Activated naive CD8-positive, alpha-beta T cell treated with anti-CD3 and anti-CD28 coated beads, Interleukin-2, amount 10 ng/mL, durations not matched to agents 7 days and 5 days (primary cell): ENCODE data around the gene ITPR2. TPM values are rescaled to one million over a fixed set of nuclear protein-coding genes. Genes with fewer than 3 reads are reported as not detected.
"Not testable (repeated sequence)": the region's sequence is repeated elsewhere in the genome, so short reads cannot be mapped to it uniquely, and the experiment has no call there.

ENCODE experiments used
- ATAC-seq: fragments of 150-1000 bp; cut with Tn5 transposase; one replicate; pipeline ENCODE4 v1.10.0; 2021; ENCODE audit warnings: low read depth, moderate library complexity
- POLR2A ChIA-PET: fragments of 350-600 bp; sonication (Branson Sonifier 250); formaldehyde crosslinking; loops from one replicate; lab custom pipeline; 2021; ENCODE audit warnings: antibody characterized with exemption; lab: Charles Lee
- DNase-seq: peaks from one replicate; pipeline ENCODE4 v3.0.0; 2021
- H3K27ac Mint-ChIP-seq: one replicate; pipeline ENCODE4 v1.8.0; 2022; ENCODE audit warnings: mild to moderate bottlenecking, mixed read lengths
- H3K27me3 Mint-ChIP-seq: one replicate; pipeline ENCODE4 v1.8.0; 2022; ENCODE audit warnings: mild to moderate bottlenecking, moderate library complexity, mixed read lengths
- H3K36me3 Mint-ChIP-seq: one replicate; pipeline ENCODE4 v1.8.0; 2021; ENCODE audit warnings: mild to moderate bottlenecking, mixed read lengths
- H3K4me1 Mint-ChIP-seq: one replicate; pipeline ENCODE4 v1.8.0; 2021; ENCODE audit warnings: mixed read lengths
- H3K4me3 Mint-ChIP-seq: one replicate; pipeline ENCODE4 v1.8.0; 2022; ENCODE audit warnings: mild to moderate bottlenecking, moderate library complexity, mixed read lengths
- H3K9me3 Mint-ChIP-seq: one replicate; pipeline ENCODE4 v1.8.0; 2021; ENCODE audit warnings: mixed read lengths
- total RNA-seq, 2 experiments: library from RNA; stranded (reverse); gene quantifications; one replicate each; pipeline ENCODE4 v1.2.3, GENCODE V29; 2021

The ITPR2 gene
- total RNA-seq, 2 experiments from 2014 or later = 43.3 to 43.5 TPM

- Mint-ChIP-seq H3K27ac (peak overlapping the region; percentile 59), H3K4me1 (peaks cover 30% of the 10 kb centered on the region), H3K27me3 (no peaks in the 10 kb centered on the region), H3K36me3 (peaks cover 20% of the 10 kb centered on the region), H3K9me3 (no peaks in the 10 kb centered on the region), H3K4me3 (no peak overlapping the region)
- POLR2A ChIA-PET = no interaction called here
- ATAC-seq (no peak), DNase-seq (no peak)
These were observed 493.0 kb downstream of the ITPR2 start for GRCh38 chr12:26339976-26340375.

DNA sequence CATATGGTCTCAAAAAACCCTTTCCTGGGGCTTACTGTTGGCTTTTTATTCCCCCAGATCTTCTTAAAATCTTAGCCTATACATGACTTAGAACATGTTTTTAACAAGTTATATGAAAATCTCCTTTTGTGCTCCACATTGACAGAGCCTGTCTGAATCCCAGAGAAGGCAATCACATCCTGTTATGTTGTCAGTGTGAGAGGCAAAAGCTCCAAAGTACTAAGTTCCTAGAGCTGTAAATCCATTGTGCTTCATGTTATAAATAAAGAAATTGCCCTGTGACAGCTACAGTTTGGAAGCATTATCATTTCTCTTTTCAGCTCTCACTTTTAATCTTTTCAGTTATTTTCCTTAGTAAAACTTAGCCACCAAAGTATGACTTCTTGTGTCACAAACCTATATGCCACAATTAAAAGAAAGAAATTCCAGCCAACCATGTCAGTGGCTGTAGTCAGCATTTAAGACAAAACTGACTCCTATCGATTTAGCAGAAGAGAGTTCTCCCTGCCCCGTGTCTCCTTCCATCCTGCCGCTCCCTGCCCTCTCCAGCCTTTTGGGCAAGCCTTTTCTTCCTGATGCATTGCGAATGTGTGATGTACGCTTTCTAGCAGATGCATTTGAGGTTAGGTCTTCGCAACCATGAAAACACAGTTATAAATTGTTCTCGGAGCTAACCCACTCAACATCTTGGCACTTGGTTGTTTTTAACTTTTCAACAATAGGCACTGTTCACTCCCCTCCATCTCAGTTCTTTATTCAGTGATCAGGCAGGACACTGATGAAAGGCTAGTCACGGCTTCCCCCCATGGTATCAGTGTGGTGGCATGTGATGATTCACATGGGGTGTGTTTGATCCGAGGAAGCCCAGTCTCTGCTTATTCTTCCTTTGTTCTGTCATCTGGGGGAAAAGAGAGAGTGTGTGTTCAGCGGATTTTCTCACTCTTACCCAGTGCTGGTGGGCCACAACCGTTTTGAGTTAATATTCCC lies 494.1 kb downstream of the ITPR2 start:
- Mint-ChIP-seq H3K4me3 (no peak overlapping the region), H3K9me3 (peaks cover 2% of the 10 kb centered on the region), H3K36me3 (peaks cover 22% of the 10 kb centered on the region), H3K27ac (no peak overlapping the region), H3K27me3 (no peaks in the 10 kb centered on the region), H3K4me1 (peaks cover 27% of the 10 kb centered on the region)
- POLR2A ChIA-PET = no interaction called here
- no peak for DNase-seq
- no peak for ATAC-seq

GRCh38 chr12:26335651-26336050 lies 497.3 kb downstream of the ITPR2 start:
- Mint-ChIP-seq H3K36me3 (peaks cover 14% of the 10 kb centered on the region), H3K27me3 (peaks cover 2% of the 10 kb centered on the region), H3K27ac (no peak overlapping the region), H3K4me1 (peaks cover 13% of the 10 kb centered on the region), H3K9me3 (peaks cover 5% of the 10 kb centered on the region), H3K4me3 (no peak overlapping the region)
- DNase-seq (no peak), ATAC-seq (no peak)
- POLR2A ChIA-PET = no interaction called here

DNA sequence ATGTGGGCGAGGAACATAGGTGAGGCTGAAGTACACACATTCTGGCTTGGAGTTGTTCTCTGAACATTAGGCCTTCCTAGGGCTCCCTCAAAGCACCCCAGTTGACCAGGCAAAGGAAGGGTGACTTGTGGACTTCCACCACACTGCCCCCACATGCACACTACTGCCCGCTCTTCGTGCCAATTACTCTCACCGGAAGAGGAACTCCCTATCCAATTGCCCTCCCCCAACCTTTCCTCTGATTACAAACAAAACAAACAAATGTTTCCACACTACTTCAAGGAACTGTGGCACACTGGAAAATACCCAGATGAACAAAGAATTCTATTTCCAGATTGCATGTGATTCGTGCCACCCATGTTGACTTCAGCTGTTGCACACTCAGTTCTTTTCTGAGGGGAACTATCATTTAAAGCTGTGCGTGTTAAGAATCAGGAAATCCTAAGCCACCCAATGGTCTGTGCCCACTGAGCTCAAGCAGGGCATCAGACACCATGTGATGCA lies 498.3 kb downstream of the ITPR2 start:
- H3K36me3 Mint-ChIP-seq = peaks cover 14% of the 10 kb centered on the region
- POLR2A ChIA-PET = no interaction called here
- no peak overlapping the region for H3K27ac Mint-ChIP-seq
- peaks cover 7% of the 10 kb centered on the region for H3K4me1 Mint-ChIP-seq
- H3K27me3 Mint-ChIP-seq = peaks cover 2% of the 10 kb centered on the region
- peaks cover 5% of the 10 kb centered on the region for H3K9me3 Mint-ChIP-seq
- H3K4me3 Mint-ChIP-seq = no peak overlapping the region
- ATAC-seq = no peak
- no peak for DNase-seq

GRCh38 chr12:26331960-26332359 lies 501.0 kb downstream of the ITPR2 start:
- Mint-ChIP-seq H3K4me3 (no peak overlapping the region), H3K9me3 (peaks cover 5% of the 10 kb centered on the region), H3K4me1 (peaks cover 6% of the 10 kb centered on the region), H3K27me3 (peaks cover 18% of the 10 kb centered on the region), H3K27ac (no peak overlapping the region), H3K36me3 (peaks cover 4% of the 10 kb centered on the region)
- ATAC-seq (no peak), DNase-seq (no peak)
- POLR2A ChIA-PET = no interaction called here

- no peak overlapping the region for H3K4me3 Mint-ChIP-seq
- H3K27ac Mint-ChIP-seq = no peak overlapping the region
- POLR2A ChIA-PET = no interaction called here
- DNase-seq = no peak
- H3K27me3 Mint-ChIP-seq = peaks cover 20% of the 10 kb centered on the region
- peaks cover 6% of the 10 kb centered on the region for H3K4me1 Mint-ChIP-seq
- H3K36me3 Mint-ChIP-seq = peaks cover 4% of the 10 kb centered on the region
- ATAC-seq = no peak
- peaks cover 5% of the 10 kb centered on the region for H3K9me3 Mint-ChIP-seq
These were observed 501.9 kb downstream of the ITPR2 start for GRCh38 chr12:26331136-26331535.

DNA sequence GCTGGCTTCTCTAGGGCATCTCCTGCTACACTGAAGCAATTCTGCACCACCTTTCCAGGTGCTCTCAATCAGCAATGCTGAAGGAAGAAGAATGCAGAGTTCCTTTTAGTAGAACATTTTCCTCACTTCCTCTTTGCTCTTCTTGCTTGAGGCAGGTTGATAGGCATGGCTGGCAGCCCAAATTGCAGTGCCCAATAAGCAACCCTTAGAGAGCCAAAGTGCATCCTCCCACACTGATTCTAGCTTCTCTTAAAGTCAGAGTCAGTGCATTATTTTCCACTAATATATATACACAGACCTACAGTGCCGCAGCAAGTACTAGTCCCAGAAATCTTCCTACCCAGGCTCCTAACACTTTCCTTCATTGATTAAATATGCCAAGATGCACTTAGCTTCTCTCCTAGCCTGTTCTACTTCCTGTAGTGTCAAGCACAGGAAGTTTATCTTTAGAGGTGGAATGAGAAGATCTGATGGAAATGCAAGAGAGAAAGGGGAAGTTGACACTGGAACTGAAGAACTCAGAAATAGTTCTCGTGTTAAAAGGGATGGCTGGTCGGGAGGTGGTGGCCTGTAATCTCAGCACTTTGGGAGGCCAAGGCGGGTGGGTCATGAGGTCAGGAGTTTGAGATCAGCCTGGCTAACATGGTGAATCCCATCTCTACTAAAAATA lies 504.9 kb downstream of the ITPR2 start:
- peaks cover 28% of the 10 kb centered on the region for H3K27me3 Mint-ChIP-seq
- peaks cover 2% of the 10 kb centered on the region for H3K36me3 Mint-ChIP-seq
- no peak for DNase-seq
- H3K9me3 Mint-ChIP-seq = peaks cover 6% of the 10 kb centered on the region
- POLR2A ChIA-PET = no interaction called here
- peaks cover 8% of the 10 kb centered on the region for H3K4me1 Mint-ChIP-seq
- no peak overlapping the region for H3K27ac Mint-ChIP-seq
- ATAC-seq = no peak
- no peak overlapping the region for H3K4me3 Mint-ChIP-seq

- Mint-ChIP-seq H3K27ac (no peak overlapping the region), H3K9me3 (peaks cover 11% of the 10 kb centered on the region), H3K27me3 (peaks cover 19% of the 10 kb centered on the region), H3K4me3 (no peak overlapping the region), H3K4me1 (peaks cover 6% of the 10 kb centered on the region), H3K36me3 (no peaks in the 10 kb centered on the region)
- ATAC-seq = no peak
- no peak for DNase-seq
- POLR2A ChIA-PET = no interaction called here
These were observed 509.3 kb downstream of the ITPR2 start for GRCh38 chr12:26323673-26324072.

- POLR2A ChIA-PET = no interaction called here
- Mint-ChIP-seq H3K36me3 (no peaks in the 10 kb centered on the region), H3K9me3 (peaks cover 12% of the 10 kb centered on the region), H3K4me1 (no peaks in the 10 kb centered on the region), H3K4me3 (no peak overlapping the region), H3K27ac (no peak overlapping the region), H3K27me3 (peaks cover 4% of the 10 kb centered on the region)
- DNase-seq (no peak), ATAC-seq (no peak)
These were observed 513.5 kb downstream of the ITPR2 start for GRCh38 chr12:26319511-26319910.

DNA sequence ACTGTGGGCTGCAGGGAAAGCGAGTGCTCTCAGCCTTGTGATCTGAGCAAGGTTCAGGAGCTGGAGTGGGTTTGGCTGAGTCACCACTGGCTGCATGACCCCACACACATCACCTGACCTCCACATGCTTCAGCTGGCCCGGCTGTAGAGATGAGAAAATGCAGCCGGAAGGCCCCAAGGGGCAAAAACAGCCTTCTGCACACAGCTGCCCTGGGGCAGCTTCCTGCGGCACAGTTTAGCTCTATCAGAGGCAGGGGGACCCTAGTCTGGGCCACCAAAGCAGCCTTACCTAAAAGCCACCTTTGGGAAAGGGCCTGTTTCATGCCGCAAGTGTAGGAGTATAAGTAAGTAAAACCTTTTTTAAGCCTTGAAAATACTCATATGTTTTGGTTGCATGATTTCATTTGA lies 514.3 kb downstream of the ITPR2 start:
- no peak overlapping the region for H3K4me3 Mint-ChIP-seq

GRCh38 chr12:26317942-26318575 lies 514.9 kb downstream of the ITPR2 start:
- Mint-ChIP-seq H3K4me1 (no peaks in the 10 kb centered on the region), H3K36me3 (no peaks in the 10 kb centered on the region), H3K4me3 (no peak overlapping the region), H3K27me3 (peaks cover 3% of the 10 kb centered on the region), H3K9me3 (peaks cover 13% of the 10 kb centered on the region), H3K27ac (no peak overlapping the region)
- DNase-seq = no peak
- POLR2A ChIA-PET = no interaction called here
- no peak for ATAC-seq

More for the DNA sequence above, 514.3 kb downstream of the ITPR2 start:
- Mint-ChIP-seq H3K27ac (no peak overlapping the region), H3K36me3 (no peaks in the 10 kb centered on the region), H3K27me3 (peaks cover 3% of the 10 kb centered on the region), H3K4me1 (no peaks in the 10 kb centered on the region), H3K9me3 (peaks cover 13% of the 10 kb centered on the region)
- DNase-seq (no peak), ATAC-seq (no peak)
- POLR2A ChIA-PET = no interaction called here

GRCh38 chr12:26314103-26314502 lies 518.9 kb downstream of the ITPR2 start:
- POLR2A ChIA-PET, H3K4me3 Mint-ChIP-seq: not testable (repeated sequence)

GRCh38 chr12:26310489-26310888 lies 522.5 kb downstream of the ITPR2 start:
- DNase-seq, H3K27ac Mint-ChIP-seq, H3K36me3 Mint-ChIP-seq, ATAC-seq, H3K27me3 Mint-ChIP-seq, POLR2A ChIA-PET, H3K4me1 Mint-ChIP-seq, H3K4me3 Mint-ChIP-seq, H3K9me3 Mint-ChIP-seq: not testable (repeated sequence)

More at GRCh38 chr12:26314103-26314502, 518.9 kb downstream of the ITPR2 start:
- DNase-seq, H3K36me3 Mint-ChIP-seq, H3K27me3 Mint-ChIP-seq, H3K4me1 Mint-ChIP-seq, ATAC-seq, H3K27ac Mint-ChIP-seq, H3K9me3 Mint-ChIP-seq: not testable (repeated sequence)
